GM18858 (cell line): ENCODE results near the gene GLYATL1B.

Source experiments
- ATAC-seq: cut with Tn5 transposase; IDR thresholded peaks from one replicate; pipeline ENCODE4 v1.9.1; 2021; ENCODE audit not compliant: unreplicated experiment

GLYATL1B gene

GRCh38 chr11:59144096-59144495 is 58.0 kb downstream of the GLYATL1B start:
- no peak for ATAC-seq
